Natural killer cell (primary cell): ENCODE data around the gene PTPRA. TPM values are rescaled to one million over a fixed set of nuclear protein-coding genes. Genes with fewer than 3 reads are reported as not detected.

Experiments used
- ATAC-seq, 3 donors: fragments of 150-1000 bp in 2 of 3; fragments of 200-7000 bp in 1 of 3; cut with Tn5 transposase; 1 replicate in 1 of 3; 2 replicates in 2 of 3; pipeline ENCODE4 v1.10.0; 2021; ENCODE audit warnings: mild to moderate bottlenecking in 2 of 3, moderate library complexity in 2 of 3
- DNase-seq, 2 donors: peaks; one replicate each; pipeline versions ENCODE4 v3.0.0 to v3.0.0-alpha.2; 2013 to 2021; ENCODE audit warnings: mixed read lengths in 1 of 2
- H3K27ac ChIP-seq: one replicate; pipeline ENCODE4 v1.5.1; 2013; ENCODE audit warnings: mild to moderate bottlenecking, low read length
- H3K27me3 ChIP-seq: one replicate; pipeline ENCODE4 v1.6.1; 2013; ENCODE audit warnings: low read length; ENCODE audit not compliant: control insufficient read depth, insufficient read depth
- H3K36me3 ChIP-seq: one replicate; pipeline ENCODE4 v1.6.1; 2013; ENCODE audit warnings: low read length; ENCODE audit not compliant: control insufficient read depth, insufficient read depth
- H3K4me1 ChIP-seq: one replicate; pipeline ENCODE4 v1.6.1; 2013; ENCODE audit warnings: low read length; ENCODE audit not compliant: control insufficient read depth, insufficient read depth
- H3K4me3 ChIP-seq: one replicate; pipeline ENCODE4 v1.5.1; 2013; ENCODE audit warnings: low read length
- H3K9me3 ChIP-seq: one replicate; pipeline ENCODE4 v1.6.1; 2013; ENCODE audit warnings: low read length; ENCODE audit not compliant: control insufficient read depth, insufficient read depth
- H3K27ac Mint-ChIP-seq, 2 donors: one replicate each; pipeline ENCODE4 v1.8.0; 2022; ENCODE audit warnings: mild to moderate bottlenecking in 2 of 2, mixed read lengths in 2 of 2, moderate library complexity in 1 of 2
- H3K27me3 Mint-ChIP-seq, 2 donors: one replicate each; pipeline ENCODE4 v1.8.0; 2022; ENCODE audit warnings: low read depth in 2 of 2, mixed read lengths in 2 of 2
- H3K36me3 Mint-ChIP-seq: one replicate; pipeline ENCODE4 v1.8.0; 2022; ENCODE audit warnings: mixed read lengths
- H3K4me1 Mint-ChIP-seq, 2 donors: one replicate each; pipeline ENCODE4 v1.8.0; 2022; ENCODE audit warnings: mixed read lengths in 2 of 2
- H3K4me3 Mint-ChIP-seq: one replicate; pipeline ENCODE4 v1.8.0; 2022; ENCODE audit warnings: mild to moderate bottlenecking, moderate library complexity, mixed read lengths
- H3K9me3 Mint-ChIP-seq, 2 donors: one replicate each; pipeline ENCODE4 v1.8.0; 2022; ENCODE audit warnings: mixed read lengths in 2 of 2
- WGBS: methylation state at CpG from one replicate; pipeline ENCODE4 v1.1.7; 2013; ENCODE audit warnings: missing lambda C conversion rate; ENCODE audit not compliant: insufficient coverage; 5-methylcytosine and 5-hydroxymethylcytosine counted together
- intact Hi-C: fragments of 100-400 bp; cut with micrococcal nuclease; formaldehyde crosslinking; loops from one replicate; pipeline ENCODE4 v1.14.2; 2022
- total RNA-seq, 4 donors: library from RNA; stranded (reverse); fragments of 120-200 nt in 1 of 4; gene quantifications; one replicate each; pipeline versions ENCODE4 v1.2.3 to v1.2.4, GENCODE V29; 2013 to 2022
- TF ChIP-seq, protein P1 (sequence below): fragments of 200-600 bp; IDR thresholded peaks from one replicate; pipeline ENCODE4 v1.8.0; 2022; ENCODE audit warnings: antibody characterized with exemption

PTPRA gene
- total RNA-seq, 3 donors from 2014 or later (not counting 1 experiment from before 2014, with no cell fraction given), result 125 to 172 (median 141) TPM

DNA sequence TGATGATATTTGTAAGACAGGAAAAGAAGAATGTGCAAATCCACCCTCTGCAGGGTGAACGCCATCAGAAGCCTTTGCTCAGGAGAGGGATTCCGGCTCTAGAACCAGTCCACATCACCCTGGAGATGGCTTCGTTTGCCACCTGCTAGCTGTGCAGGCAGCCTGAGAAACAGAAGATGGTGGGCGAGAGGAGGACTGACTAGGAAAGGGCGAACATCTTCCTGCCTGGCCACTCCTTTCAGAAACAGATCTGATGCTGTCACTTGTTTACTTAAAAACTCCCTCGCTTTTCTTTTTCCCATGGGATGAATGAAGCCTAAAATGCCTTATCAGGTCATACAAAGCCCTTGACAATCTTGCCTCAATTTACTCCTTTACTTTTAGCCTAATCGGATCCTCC lies 1.2 kb downstream of the PTPRA start:
- TF ChIP-seq, protein P1, sequence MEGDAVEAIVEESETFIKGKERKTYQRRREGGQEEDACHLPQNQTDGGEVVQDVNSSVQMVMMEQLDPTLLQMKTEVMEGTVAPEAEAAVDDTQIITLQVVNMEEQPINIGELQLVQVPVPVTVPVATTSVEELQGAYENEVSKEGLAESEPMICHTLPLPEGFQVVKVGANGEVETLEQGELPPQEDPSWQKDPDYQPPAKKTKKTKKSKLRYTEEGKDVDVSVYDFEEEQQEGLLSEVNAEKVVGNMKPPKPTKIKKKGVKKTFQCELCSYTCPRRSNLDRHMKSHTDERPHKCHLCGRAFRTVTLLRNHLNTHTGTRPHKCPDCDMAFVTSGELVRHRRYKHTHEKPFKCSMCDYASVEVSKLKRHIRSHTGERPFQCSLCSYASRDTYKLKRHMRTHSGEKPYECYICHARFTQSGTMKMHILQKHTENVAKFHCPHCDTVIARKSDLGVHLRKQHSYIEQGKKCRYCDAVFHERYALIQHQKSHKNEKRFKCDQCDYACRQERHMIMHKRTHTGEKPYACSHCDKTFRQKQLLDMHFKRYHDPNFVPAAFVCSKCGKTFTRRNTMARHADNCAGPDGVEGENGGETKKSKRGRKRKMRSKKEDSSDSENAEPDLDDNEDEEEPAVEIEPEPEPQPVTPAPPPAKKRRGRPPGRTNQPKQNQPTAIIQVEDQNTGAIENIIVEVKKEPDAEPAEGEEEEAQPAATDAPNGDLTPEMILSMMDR, result no peak
- Mint-ChIP-seq H3K9me3 (no peaks in the 10 kb centered on the region), H3K4me3 (peak overlapping the region; percentile 82), H3K27me3 (no peaks in the 10 kb centered on the region), H3K27ac (peak overlapping the region; percentile 74 to 76), H3K36me3 (no peaks in the 10 kb centered on the region), H3K4me1 (peaks cover 67 to 71% of the 10 kb centered on the region in 2 donors)
- Histone ChIP-seq H3K9me3 (no peaks in the 10 kb centered on the region), H3K4me3 (peak overlapping the region; percentile 94), H3K27me3 (no peaks in the 10 kb centered on the region), H3K36me3 (no peaks in the 10 kb centered on the region), H3K4me1 (peaks cover 46% of the 10 kb centered on the region), H3K27ac (peak overlapping the region; percentile 14)
- intact Hi-C loops, result loop anchor here (1.0 to 5.0 kb wide), 2 partner anchors 8 to 33 kb away; no protein-coding TSS in a partner anchor
- WGBS, result 27% methylated on average over 6 of the region's 7 CpGs
- ATAC-seq (no peak), DNase-seq (peak in 1 of 2 donors; percentile 43)

DNA sequence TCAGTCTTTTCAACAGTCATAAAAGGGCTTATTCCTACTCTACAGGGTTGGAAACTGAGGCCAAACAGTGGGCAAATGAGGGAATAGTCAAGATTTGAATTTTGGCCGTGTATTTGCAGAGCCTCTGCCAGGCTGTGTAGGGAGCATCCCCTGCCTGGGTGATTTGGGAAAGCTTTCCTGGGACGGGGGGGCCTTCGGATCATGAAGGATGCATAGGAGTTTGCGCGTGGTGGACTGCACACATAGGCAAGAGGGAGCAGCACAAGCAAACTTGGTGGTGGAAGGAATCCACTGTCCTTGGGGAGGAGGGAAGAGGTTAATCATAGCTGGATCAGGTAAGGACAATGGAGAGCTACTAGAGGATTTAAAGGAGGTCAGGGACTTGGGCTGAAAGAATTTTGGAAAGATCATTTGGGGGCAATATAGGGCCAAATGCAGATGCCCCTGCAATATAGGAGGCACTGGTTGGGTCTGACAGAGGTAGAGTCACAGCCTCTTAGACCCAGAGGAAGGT lies 2.5 kb downstream of the PTPRA start:
- Mint-ChIP-seq H3K9me3 (no peaks in the 10 kb centered on the region), H3K27ac (peak overlapping the region; percentile 74 to 76), H3K4me3 (peak overlapping the region; percentile 82), H3K36me3 (no peaks in the 10 kb centered on the region), H3K27me3 (no peaks in the 10 kb centered on the region), H3K4me1 (peaks cover 76 to 79% of the 10 kb centered on the region in 2 donors)
- no peaks in the 10 kb centered on the region for H3K9me3 ChIP-seq
- TF ChIP-seq, protein P1, result no peak
- 97% methylated on average over 5 of the region's 5 CpGs for WGBS
- H3K4me3 ChIP-seq, result no peak overlapping the region
- no peak for ATAC-seq
- H3K4me1 ChIP-seq, result peaks cover 43% of the 10 kb centered on the region
- no peak for DNase-seq
- no peak overlapping the region for H3K27ac ChIP-seq
- no peaks in the 10 kb centered on the region for H3K27me3 ChIP-seq
- intact Hi-C loops, result no loop called here
- H3K36me3 ChIP-seq, result no peaks in the 10 kb centered on the region

DNA sequence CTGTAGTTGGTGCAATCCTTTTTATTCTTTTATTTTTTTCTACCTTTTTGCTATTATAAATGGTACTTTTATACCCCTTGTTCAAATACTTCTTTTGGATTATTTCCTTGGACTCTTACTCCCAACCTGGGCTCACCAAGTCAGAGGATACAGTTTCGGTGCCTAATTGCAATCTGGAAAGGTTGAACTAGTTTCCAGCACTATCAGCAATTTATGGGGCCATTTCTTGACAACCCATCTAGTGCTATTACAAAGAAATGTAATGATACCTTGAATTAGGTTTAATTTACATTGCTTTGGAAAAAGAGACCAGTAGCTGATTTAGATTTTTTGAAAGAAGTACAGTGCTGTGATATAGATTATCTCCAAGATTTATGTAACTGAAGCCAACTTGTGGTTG lies 5.2 kb downstream of the PTPRA start:
- TF ChIP-seq, protein P1, result no peak
- no peak for DNase-seq
- Histone ChIP-seq H3K4me1 (peaks cover 20% of the 10 kb centered on the region), H3K27ac (no peak overlapping the region), H3K9me3 (no peaks in the 10 kb centered on the region), H3K36me3 (no peaks in the 10 kb centered on the region), H3K4me3 (no peak overlapping the region), H3K27me3 (no peaks in the 10 kb centered on the region)
- H3K27ac Mint-ChIP-seq, result peak overlapping the region; percentile 58 to 69
- H3K4me1 Mint-ChIP-seq, result peaks cover 63 to 66% of the 10 kb centered on the region in 2 donors
- no peaks in the 10 kb centered on the region for H3K9me3 Mint-ChIP-seq
- no peaks in the 10 kb centered on the region for H3K27me3 Mint-ChIP-seq
- no peaks in the 10 kb centered on the region for H3K36me3 Mint-ChIP-seq
- intact Hi-C loops, result no loop called here
- WGBS, result 91% methylated on average over 1 of the region's 1 CpG
- H3K4me3 Mint-ChIP-seq, result no peak overlapping the region
- ATAC-seq, result no peak

DNA sequence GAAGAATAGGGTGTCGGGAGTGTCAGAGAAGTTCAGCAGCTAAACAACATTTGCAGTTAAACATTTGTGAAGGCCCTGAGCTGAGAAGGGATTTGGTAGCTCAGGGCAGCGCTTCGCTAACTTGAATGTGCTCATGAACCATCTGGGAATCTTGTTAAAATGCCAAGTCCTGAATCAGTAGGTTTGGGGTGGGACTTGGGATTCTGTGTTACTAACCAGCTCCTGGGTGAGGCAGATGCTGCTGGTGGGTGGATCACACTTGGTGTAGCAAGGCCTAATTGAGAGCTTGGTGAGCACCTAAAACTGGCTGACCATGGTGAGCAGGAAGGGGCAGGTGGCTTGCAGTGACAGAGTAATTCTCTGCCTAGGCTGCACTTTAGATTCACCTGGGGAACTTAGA lies 5.9 kb downstream of the PTPRA start:
- Histone ChIP-seq H3K9me3 (no peaks in the 10 kb centered on the region), H3K4me1 (peaks cover 16% of the 10 kb centered on the region), H3K27ac (no peak overlapping the region), H3K4me3 (no peak overlapping the region), H3K36me3 (no peaks in the 10 kb centered on the region), H3K27me3 (no peaks in the 10 kb centered on the region)
- Mint-ChIP-seq H3K4me1 (peaks cover 66 to 67% of the 10 kb centered on the region in 2 donors), H3K36me3 (no peaks in the 10 kb centered on the region), H3K27me3 (no peaks in the 10 kb centered on the region), H3K9me3 (no peaks in the 10 kb centered on the region), H3K4me3 (no peak overlapping the region), H3K27ac (peak overlapping the region; percentile 58 to 69)
- no peak for DNase-seq
- WGBS, result 86% methylated on average over 3 of the region's 3 CpGs
- no peak for ATAC-seq
- TF ChIP-seq, protein P1, result no peak
- intact Hi-C loops, result no loop called here
